ENCODE data around the gene TOMM40L. TPM values are rescaled to one million over a fixed set of nuclear protein-coding genes. Genes with fewer than 3 reads are reported as not detected.

Gene TOMM40L
- total RNA-seq (2022; extraction: Qiagen RNA extraction; ENCODE audit: low read depth) = 9.7 to 11.4 TPM (median 11.1 TPM) in 5 replicates

DNA sequence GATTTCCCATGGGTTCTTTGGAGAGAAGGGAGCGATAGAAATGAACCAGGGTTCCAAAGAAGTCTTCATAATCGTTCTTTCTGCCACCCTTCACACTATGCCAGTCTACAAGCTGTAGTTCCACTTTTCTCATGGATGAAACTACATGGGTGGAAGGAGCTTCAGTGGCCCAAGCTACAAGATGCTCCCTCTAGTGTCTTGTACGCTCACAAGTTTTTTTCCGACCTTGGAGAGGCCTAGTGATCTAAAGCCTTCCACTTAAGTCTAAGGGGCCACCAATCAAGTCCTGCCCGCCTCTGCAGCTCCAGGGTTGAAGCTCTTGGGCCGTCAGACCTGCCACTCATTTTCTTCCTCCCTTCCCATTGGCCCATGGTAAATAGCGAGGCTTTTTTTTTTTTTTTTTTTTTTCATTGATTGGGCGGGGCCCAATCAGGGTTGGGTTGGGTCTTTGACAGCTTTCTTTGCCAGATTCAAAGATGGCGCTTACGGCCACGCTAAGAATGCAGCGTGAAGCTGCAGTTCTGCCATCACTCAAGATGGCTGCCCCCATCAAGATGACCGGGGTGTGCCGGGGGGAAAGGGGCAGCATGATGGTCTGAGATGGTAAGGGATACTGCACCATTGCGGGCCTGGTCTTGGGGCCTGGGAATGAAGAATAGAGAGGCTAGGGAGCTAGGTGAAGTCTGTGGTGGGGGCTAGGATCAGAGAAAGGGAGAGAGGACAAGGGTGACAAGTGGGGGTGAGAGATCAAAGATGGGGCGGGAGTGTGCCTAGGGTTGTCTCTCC is at the start of gene TOMM40L:
Gene TOMM40L (plus strand): TSS at position 527 of the 786 bp plus-strand sequence. CDS start 430 bp downstream, outside the sequence.

DNA sequence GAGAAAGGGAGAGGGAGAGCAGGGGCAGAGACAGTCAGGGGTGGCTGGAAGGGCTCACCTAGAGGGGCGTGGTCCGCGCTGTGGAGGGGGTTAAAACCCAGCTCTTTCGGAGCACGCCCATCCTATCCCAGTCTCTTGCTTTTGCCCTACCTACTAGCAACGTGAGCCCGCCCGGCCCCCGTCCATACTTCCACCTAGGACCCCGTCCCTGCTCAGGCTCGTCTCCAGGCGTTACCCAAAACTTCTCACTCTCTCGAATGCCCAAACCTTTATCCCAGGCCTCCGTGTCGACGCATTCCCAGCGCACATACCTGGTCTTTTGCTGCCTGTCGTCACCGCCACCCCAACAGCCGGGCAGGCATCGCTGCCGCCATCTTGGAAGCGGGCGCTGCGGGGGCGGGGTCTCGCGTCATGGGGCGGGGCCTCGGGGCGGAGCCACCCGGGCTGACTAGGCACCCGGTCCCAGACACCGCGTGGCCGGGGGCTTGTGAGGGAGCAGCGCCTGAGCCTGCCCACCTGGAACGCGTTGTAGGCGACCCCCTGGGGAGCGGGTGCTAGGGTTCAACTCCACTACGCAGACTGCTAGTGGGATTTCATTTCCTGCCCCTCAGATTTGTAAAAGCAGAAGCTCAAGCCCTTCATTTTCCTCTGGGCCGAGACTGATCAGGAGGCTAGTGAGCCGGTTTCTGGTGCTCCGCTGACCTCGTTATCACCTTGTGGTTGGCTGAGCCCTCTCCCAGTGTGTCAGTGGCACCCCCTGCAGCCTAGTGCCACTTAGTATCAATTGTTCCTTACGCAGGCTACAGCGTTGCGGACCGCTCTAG is 48.5 kb upstream of the TOMM40L start, which contains the start of gene B4GALT3:
Gene B4GALT3 (minus strand): TSS at position 396 of the 824 bp plus-strand sequence. CDS start 1,447 bp downstream, outside the sequence.

DNA sequence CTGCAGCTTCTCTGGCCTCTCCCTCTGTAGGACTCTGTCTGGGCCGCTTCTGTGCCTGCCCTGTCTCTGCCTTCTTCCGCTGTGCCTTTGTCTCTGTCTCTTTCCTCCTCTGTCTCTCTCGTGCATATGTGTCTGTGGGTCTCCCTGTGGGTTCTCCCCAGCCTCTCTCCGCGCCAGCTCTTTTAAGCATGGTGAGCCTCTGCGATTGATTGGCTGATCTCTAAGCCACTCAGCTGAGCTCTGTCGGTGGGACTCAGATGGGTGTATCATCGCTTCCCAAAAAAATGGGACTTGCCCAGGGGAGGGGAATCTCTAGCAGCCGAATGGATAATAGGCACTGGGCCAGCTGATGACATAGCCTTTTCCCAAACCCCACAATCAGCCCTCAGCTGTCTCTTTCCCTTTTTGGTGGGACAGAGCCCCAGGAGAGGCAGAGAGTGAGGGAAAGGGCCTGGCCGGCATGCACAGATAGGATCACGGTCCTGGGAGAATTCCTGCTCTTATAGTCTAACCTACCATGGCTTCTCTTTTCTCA is 26.9 kb upstream of the TOMM40L start, which contains the start of gene ADAMTS4:
Gene ADAMTS4 (minus strand): TSS at position 158 of the 535 bp plus-strand sequence. CDS start 427 bp downstream, outside the sequence.

DNA sequence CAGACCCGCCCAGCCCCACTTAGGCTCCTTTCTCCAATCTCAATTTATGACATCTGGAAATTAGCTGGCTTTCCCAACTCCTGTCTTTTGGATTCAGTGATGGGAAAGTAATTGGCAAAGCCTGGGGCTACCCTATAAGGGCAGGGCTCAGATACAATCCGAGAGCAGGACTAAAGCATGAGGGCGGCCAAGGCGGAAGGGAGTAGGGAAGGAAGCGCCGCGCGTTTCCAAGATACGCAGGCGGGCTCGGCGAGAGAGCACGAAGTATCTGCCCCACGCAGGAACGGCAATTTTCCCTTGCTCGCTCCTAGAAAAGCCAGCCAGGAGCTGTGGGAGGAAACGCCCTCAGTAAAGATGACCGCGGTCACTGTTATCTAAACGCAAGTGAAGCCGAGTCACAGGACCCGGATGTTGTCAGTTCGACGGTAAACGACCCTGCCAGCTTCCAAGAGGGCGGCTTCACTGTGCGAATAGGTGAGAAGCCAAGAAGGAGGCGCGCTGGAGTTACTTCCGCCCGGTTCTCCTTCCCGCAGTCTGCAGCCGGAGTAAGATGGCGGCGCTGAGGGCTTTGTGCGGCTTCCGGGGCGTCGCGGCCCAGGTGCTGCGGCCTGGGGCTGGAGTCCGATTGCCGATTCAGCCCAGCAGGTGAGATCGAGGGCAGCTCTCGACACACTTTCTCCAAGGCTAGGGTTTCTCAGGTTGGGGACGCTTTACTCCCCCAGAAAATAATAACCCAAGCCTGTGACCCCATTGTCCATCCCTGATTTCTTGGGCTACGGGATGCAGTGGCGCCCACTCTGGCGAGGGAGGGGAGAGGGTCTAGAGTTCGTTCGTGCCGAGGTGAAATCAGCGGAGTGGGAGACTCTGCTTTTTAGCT is 23.8 kb upstream of the TOMM40L start, which contains the start of gene NDUFS2:
Gene NDUFS2 (plus strand): TSS at position 532 of the 877 bp plus-strand sequence. CDS start 19 bp downstream, at position 551.

DNA sequence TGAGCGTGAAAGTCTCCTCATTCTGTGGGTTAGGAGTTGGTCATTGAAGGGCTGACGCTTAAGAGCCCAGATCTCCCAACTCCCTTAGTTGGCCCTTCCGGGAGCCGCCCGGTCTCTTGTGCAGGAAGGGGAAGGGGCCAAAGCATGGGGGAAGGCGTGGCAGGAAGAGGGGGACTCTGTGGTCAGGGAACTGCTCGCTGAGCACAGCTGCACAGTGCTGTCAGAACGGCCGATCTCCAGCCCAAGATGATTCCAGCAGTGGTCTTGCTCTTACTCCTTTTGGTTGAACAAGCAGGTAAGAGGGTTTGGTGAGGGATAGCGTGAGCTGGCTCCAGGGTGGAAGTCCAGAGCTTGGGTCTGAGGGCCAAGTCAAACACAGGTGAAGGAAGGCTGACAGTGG is 10.8 kb upstream of the TOMM40L start, which contains the start of gene FCER1G:
Gene FCER1G (plus strand): TSS at position 220 of the 400 bp plus-strand sequence. CDS start 27 bp downstream, at position 247.

DNA sequence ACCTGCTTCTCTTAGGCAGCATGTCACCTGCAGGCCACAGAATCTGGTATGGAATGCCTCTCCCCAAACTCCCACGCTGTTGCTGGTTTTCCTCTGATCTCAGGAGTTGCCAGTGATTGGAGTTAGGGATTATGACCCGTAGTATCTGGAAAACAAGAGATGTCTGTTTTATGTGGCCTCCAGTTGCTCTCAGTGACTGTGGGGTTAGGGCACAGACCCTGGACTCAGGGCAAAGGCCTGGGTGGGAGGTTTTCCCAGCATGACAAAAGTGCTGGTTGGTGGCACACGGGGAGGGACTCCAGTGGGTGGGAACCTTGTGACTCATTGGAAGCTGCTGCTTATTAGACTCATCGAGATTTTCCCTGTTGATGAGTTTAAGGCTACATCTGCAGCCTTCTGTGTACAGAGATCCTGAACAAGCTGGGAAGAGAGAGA is 12.2 kb downstream of the TOMM40L start, which contains the start of gene NR1I3:
Gene NR1I3 (minus strand): TSS at position 165 of the 435 bp plus-strand sequence. CDS start 1,638 bp downstream, outside the sequence.

DNA sequence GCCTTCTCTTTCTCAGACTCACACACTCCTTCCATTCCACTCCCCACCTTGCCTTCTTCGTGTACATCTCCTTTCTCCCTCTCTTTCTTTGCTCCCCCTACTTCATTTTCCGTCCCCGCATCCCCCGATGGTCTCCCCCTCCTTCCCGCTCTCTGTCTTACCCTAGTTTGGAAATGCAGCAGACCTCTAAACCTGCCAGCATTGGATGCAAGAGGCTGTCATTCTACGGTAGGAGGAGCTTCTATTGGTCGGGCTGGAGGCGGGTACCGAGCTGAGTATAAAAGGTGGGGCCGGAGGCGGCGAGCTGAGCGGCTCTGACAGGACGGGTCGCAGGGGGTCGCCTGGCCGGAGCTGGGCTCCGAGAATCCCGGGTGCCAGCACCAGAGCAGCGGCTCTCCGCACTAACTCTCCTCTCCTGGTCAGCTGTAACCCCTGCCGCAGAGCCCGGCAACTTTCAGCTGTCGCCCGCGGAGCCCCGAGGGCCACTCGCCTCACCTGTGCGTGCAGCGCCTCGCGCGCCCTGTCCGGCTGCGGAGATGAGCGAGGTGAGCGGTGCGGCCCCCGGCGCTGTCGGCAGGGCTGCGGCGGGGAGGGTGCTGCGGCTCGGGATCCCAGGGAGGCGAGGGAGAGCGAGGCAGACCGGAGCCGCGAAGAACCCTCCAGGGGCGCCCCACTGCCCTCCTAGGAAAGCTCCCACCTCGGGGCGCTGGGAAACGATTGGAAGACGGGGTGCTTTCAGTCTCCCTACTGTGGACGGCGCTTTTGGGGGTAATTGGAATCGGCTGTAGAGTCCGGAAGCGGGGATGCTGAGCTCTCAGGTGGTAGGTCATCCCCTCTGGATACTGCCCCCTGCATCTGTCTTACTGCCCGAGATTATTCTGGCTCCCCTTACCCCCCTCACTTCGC is 32.8 kb downstream of the TOMM40L start, which contains the start of gene PCP4L1:
Gene PCP4L1 (plus strand): TSS at position 307 of the 906 bp plus-strand sequence. CDS start 230 bp downstream, at position 537.

Other genes with a start within 250 kb of the TOMM40L start
- 42.3 to 56.2 TPM (median 52.6 TPM) in 5 replicates for gene F11R, start 204.9 kb upstream of the TOMM40L start, total RNA-seq (2022; extraction: Qiagen RNA extraction; ENCODE audit: low read depth)
- 0.25 to 0.52 TPM (median 0.40 TPM) in 4 of 5 replicates, not detected in the other for gene TSTD1, start 187.1 kb upstream of the TOMM40L start, total RNA-seq (2022; extraction: Qiagen RNA extraction; ENCODE audit: low read depth)
- 51.2 to 62.5 TPM (median 55.3 TPM) in 5 replicates for gene USF1, start 180.1 kb upstream of the TOMM40L start, total RNA-seq (2022; extraction: Qiagen RNA extraction; ENCODE audit: low read depth)
- 0.05 to 0.19 TPM (median 0.11 TPM) in 4 of 5 replicates, not detected in the other for gene ARHGAP30, start 156.2 kb upstream of the TOMM40L start, total RNA-seq (2022; extraction: Qiagen RNA extraction; ENCODE audit: low read depth)
- gene NECTIN4, start 136.5 kb upstream of the TOMM40L start, total RNA-seq (2022; extraction: Qiagen RNA extraction; ENCODE audit: low read depth) = 1.2 to 2.2 TPM (median 1.3 TPM) in 5 replicates
- gene KLHDC9, start 127.7 kb upstream of the TOMM40L start, total RNA-seq (2022; extraction: Qiagen RNA extraction; ENCODE audit: low read depth) = 0.76 to 2.3 TPM (median 1.9 TPM) in 5 replicates
- gene PFDN2, start 108.0 kb upstream of the TOMM40L start, total RNA-seq (2022; extraction: Qiagen RNA extraction; ENCODE audit: low read depth) = 121 to 142 TPM (median 125 TPM) in 5 replicates
- gene NIT1, start 108.0 kb upstream of the TOMM40L start, total RNA-seq (2022; extraction: Qiagen RNA extraction; ENCODE audit: low read depth) = 29.0 to 36.5 TPM (median 33.2 TPM) in 5 replicates
- 23.0 to 33.3 TPM (median 32.4 TPM) in 5 replicates for gene DEDD, start 93.4 kb upstream of the TOMM40L start, total RNA-seq (2022; extraction: Qiagen RNA extraction; ENCODE audit: low read depth)
- gene UFC1, start 72.1 kb upstream of the TOMM40L start, total RNA-seq (2022; extraction: Qiagen RNA extraction; ENCODE audit: low read depth) = 92.8 to 141 TPM (median 93.5 TPM) in 5 replicates
- 18.2 to 26.4 TPM (median 23.5 TPM) in 5 replicates for gene USP21, start 66.6 kb upstream of the TOMM40L start, total RNA-seq (2022; extraction: Qiagen RNA extraction; ENCODE audit: low read depth)
- gene PPOX, start 59.6 kb upstream of the TOMM40L start, total RNA-seq (2022; extraction: Qiagen RNA extraction; ENCODE audit: low read depth) = 12.9 to 16.4 TPM (median 14.2 TPM) in 5 replicates
- 25.3 to 32.6 TPM (median 30.6 TPM) in 5 replicates for gene B4GALT3, start 48.6 kb upstream of the TOMM40L start, total RNA-seq (2022; extraction: Qiagen RNA extraction; ENCODE audit: low read depth)
- 0.01 TPM in 1 of 5 replicates, not detected in the others for gene ADAMTS4, start 27.0 kb upstream of the TOMM40L start, total RNA-seq (2022; extraction: Qiagen RNA extraction; ENCODE audit: low read depth)
- gene NDUFS2, start 23.7 kb upstream of the TOMM40L start, total RNA-seq (2022; extraction: Qiagen RNA extraction; ENCODE audit: low read depth) = 79.3 to 107 TPM (median 81.5 TPM) in 5 replicates
- gene FCER1G, start 10.8 kb upstream of the TOMM40L start, total RNA-seq (2022; extraction: Qiagen RNA extraction; ENCODE audit: low read depth) = 0.18 TPM in 1 of 5 replicates, not detected in the others
- gene APOA2, start 2.4 kb upstream of the TOMM40L start, total RNA-seq (2022; extraction: Qiagen RNA extraction; ENCODE audit: low read depth) = 4.4 TPM in 1 of 5 replicates, not detected in the others
- gene NR1I3, start 12.1 kb downstream of the TOMM40L start, total RNA-seq (2022; extraction: Qiagen RNA extraction; ENCODE audit: low read depth) = 0.03 TPM in 1 of 5 replicates, not detected in the others
- 0.07 to 0.10 TPM (median 0.09 TPM) in 3 of 5 replicates, not detected in the others for gene PCP4L1, start 32.7 kb downstream of the TOMM40L start, total RNA-seq (2022; extraction: Qiagen RNA extraction; ENCODE audit: low read depth)
- 0.15 to 0.32 TPM (median 0.21 TPM) in 5 replicates for gene MPZ, start 83.9 kb downstream of the TOMM40L start, total RNA-seq (2022; extraction: Qiagen RNA extraction; ENCODE audit: low read depth)
- gene SDHC, start 88.3 kb downstream of the TOMM40L start, total RNA-seq (2022; extraction: Qiagen RNA extraction; ENCODE audit: low read depth) = 235 to 259 TPM (median 245 TPM) in 5 replicates
- gene CFAP126, start 141.8 kb downstream of the TOMM40L start, total RNA-seq (2022; extraction: Qiagen RNA extraction; ENCODE audit: low read depth) = 0.14 to 0.36 TPM (median 0.25 TPM) in 3 of 5 replicates, not detected in the others

Data from A549 treated with CpdA at 1 μM for 4 hours (cell line).